Activated gamma-delta T cell treated with anti-CD3 and anti-CD28 coated beads, Interleukin-2, amount 50 U/mL, for 16 hours (primary cell): ENCODE data around the gene SNAI1.
"Not testable (repeated sequence)": the region's sequence is repeated elsewhere in the genome, so short reads cannot be mapped to it uniquely, and the experiment has no call there.

Source experiments
- DNase-seq: peaks from one replicate; pipeline ENCODE4 v3.0.0-alpha.2; 2020; ENCODE audit warnings: low read depth

Gene SNAI1

GRCh38 chr20:49964964-49965780 is 17.6 kb upstream of the SNAI1 start:
- no peak for DNase-seq

DNA sequence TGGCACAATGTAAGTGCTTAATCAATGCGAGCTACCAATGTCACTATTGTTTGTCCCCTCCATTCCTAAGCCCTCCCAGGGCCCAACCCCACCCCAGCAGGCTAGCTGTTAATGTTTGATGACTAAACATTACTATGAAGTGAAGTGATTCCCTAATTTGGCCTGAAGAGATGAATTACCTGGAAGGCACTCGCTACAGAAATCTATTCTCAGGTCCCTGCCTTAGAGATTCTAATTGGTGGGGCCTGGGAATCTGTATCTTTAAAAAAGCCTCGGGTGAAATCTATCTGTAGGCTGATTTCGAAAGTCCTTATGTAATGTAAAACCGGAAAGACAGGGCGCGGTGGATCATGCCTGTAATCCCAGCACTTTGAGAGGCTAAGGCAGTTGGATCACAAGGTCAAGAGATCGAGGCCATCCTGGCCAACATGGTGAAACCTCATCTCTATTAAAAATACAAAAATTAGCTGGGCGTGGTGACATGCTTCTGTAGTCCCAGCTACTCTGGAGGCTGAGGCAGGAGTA is 16.9 kb upstream of the SNAI1 start:
- no peak for DNase-seq

DNA sequence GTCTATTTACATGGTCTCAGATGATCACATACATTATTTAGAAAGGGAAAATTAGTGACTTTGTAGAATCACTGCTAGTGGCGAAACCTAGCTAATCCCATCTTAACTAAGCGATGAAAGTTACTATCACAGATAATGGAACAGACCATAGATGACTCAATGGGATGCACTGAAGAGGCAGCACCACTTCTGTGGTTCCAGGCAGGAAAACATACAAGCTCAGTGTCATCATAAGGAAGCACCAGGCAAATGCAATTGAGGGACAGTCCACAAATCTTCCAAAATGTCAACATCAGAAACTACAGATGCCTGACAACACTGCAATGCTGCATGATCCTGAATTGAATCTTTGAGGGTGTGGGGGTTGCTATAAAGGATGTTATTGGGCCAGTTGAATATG is 15.9 kb upstream of the SNAI1 start:
- no peak for DNase-seq

GRCh38 chr20:49969234-49969633 is 13.5 kb upstream of the SNAI1 start:
- no peak for DNase-seq

GRCh38 chr20:49969946-49970345 is 12.8 kb upstream of the SNAI1 start:
- DNase-seq, result no peak

DNA sequence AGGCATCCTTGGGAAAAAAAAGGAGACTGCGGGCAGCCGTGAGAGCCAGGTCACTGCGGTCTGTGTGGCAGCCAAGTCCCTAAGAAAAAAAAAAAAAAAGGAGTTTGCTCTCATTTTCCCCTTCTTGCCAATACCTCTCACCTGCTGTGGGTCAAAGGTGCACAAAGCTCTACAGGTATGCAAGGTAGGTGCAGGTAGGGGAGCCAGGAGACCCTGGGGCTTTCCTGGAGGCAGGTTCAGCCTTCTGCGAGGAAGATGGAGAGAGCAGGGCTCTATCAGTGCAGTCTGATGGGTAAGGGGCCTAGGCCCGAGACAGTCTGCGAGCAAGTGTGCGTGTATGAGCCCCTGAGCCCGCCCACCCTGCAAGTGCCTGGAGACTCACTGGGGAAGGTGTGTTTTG is 12.3 kb upstream of the SNAI1 start:
- DNase-seq, result no peak

GRCh38 chr20:49973981-49974380 is 8.8 kb upstream of the SNAI1 start:
- DNase-seq, result no peak

- no peak for DNase-seq
Observed at GRCh38 chr20:49976542-49976941, 6.2 kb upstream of the SNAI1 start.

DNA sequence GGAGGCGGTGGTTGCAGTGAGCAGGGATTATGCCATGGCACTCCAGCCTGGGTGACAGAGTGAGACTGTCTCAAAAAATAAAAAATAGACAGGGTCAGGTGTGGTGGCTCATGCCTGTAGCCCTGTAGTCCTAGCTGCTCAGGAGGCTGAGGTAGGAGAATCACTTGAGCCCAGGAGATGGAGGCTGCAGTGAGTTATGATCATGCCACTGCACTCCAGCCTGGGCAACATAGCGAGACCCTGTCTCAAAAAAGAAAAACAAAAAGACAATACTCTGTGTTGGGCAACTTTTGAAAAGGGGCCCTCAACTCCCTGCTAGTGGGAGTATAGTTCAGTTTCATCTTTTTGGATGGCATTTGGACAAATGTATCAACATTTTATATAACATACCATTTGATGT is 5.0 kb upstream of the SNAI1 start:
- DNase-seq, result not testable (repeated sequence)

DNA sequence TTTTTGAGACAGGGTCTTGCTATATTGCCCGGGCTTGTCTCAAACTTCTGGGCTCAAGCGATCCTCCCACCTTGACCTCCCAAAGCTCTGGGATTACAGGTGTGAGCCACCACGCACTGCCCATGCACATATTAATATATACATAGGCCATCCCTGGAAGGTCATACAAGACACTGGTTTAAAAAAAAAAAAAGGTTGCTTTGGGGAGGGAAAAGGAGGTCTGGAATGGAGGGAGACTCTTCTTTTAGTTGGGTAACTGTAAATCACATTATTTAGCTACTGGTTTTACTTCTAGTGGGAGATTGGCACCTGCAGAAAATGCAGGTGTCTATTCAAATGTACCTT is 4.1 kb upstream of the SNAI1 start:
- no peak for DNase-seq

- peak; percentile 54 for DNase-seq
Observed at GRCh38 chr20:49979030-49979832, 3.5 kb upstream of the SNAI1 start.

DNA sequence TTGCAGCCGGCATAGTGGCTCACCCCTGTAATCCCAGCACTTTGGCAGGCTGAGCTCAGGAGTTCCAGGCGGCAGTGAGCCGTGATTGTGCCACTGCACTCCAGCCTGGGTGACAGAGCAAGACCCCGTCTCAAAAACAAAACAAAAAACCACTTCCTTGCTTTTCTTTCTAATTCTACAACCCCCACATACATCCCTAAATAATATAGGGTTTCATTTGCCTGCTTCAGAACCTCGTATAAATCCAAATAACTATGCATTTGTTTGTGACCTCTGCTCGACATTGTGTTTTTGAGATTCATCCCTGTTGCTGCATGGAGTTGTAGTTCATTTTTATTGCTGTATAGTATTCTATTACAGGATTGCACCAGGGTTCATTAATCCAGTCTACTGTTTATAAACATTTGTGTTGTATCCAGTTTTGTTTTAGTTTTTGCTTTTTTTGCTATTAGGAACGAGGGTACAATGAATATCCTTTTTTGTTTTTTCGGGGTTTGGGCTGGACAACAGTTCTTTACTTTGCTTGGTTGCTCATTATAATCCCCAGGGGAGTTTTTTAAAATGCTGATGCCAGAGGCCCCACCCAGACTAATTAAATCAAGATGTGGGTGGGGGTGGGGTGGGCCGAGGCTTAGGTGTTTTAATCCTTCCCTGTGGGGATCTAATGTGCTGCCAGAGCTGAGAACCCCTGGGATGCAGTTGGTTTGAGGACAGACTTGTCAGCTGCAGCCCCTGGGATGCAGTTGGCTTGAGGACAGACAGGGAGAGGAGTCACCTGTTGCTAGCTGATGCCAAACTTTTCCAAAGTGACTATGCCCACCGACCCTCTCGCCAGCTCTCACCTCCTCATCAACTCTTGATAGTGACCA is 2.4 kb upstream of the SNAI1 start:
- no peak for DNase-seq

GRCh38 chr20:49981218-49982071 is 1.3 kb upstream of the SNAI1 start:
- no peak for DNase-seq

- no peak for DNase-seq
Observed at GRCh38 chr20:49982072-49982345, 771 bp upstream of the SNAI1 start.

GRCh38 chr20:49983123-49983847 is 505 bp downstream of the SNAI1 start:
- DNase-seq, result no peak

GRCh38 chr20:49983848-49984408 is 1.1 kb downstream of the SNAI1 start:
- DNase-seq, result no peak

- no peak for DNase-seq
Observed at GRCh38 chr20:49984426-49985153, 1.8 kb downstream of the SNAI1 start.

DNA sequence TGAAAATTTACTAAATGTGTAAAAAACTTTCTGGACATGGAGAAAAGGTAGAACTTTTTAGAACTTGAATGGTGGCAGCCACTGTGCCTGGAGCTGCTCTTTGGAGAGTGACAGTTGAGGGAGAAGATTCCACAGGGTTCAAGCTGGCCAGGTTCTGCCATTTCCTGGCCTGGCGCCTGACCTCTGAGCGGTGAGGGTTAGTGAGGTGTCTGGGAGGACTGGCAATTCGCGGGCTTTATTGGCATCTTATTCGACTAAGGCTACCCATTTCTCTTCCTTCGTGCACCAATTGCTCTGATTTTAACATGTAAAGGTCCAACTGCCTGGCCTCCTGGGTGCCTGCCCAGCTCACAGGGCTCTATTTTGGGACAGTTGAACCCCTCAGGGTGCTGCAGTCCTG is 2.4 kb downstream of the SNAI1 start:
- no peak for DNase-seq

- DNase-seq, result no peak
Observed at GRCh38 chr20:49985617-49986016, 2.8 kb downstream of the SNAI1 start.

GRCh38 chr20:49986049-49986448 is 3.3 kb downstream of the SNAI1 start:
- DNase-seq, result no peak
